Measurements from ENCODE around the gene JMJD7.

- TF ChIP-seq CTCF (IDR thresholded peaks at IDR 0.05) (no peak), POLR2A (IDR thresholded peaks at IDR 0.05) (no peak)
These were observed 18.8 kb upstream of the JMJD7 start for GRCh38 chr15:41809121-41809520.

Measured in transverse colon (tissue), 3 donors.